Keratinocyte (primary cell): Measurements from ENCODE around the gene C20orf202.

ENCODE experiments used
- EZH2 ChIP-seq: IDR thresholded peaks from one replicate; pipeline ENCODE4 v1.6.1; 2012; ENCODE audit warnings: inconsistent platforms, mild to moderate bottlenecking, low read length, moderate library complexity
- TF ChIP-seq, protein P1 (sequence below), 3 experiments: IDR thresholded peaks in 1 of 3; conservative IDR thresholded peaks in 1 of 3; optimal IDR thresholded peaks in 1 of 3; 2 replicates in 2 of 3; 3 replicates in 1 of 3; pipeline versions ENCODE3 to v1.5.1; 2011; ENCODE audit warnings: low read length in 3 of 3, mild to moderate bottlenecking in 3 of 3, moderate library complexity in 2 of 3, control low read depth in 1 of 3, inconsistent platforms in 1 of 3; ENCODE audit not compliant: insufficient read depth in 2 of 3; ENCODE audit errors: extremely low read depth in 1 of 3

DNA sequence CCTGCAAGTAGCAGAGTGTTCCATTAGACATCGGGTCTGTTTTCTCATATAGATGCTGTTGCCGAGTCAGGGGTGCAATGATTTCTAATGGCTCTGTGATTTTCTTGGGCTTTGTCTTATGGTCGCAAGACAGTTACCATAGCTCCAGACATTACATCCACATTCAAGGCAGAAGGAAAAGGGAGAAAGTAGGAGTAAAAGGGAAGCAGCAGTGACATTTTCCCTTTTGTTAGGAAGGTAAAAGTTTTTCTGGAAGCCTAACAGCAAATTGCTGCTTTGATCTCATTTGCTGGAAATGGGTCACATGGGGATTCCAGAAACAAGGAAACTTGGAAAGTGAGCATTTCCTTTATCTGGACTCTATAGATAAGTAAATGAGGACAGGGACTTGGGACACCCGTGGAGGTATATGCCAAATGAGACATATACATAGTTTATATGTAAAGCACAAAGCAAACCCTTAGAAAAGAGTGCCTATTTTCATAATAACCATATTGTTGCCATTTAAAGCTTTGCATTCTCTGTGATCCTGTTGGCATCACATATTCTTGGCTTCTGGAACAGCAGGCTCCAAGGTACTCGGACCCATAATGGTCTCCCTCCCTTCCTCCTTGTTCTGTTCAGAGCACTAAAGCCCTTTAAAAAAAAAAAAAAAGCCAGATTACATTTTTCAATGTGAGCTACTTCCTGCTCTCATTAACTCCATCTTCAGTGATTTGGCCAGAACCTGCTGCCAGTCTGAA is at the start of gene C20orf202:
- TF ChIP-seq, protein P1, sequence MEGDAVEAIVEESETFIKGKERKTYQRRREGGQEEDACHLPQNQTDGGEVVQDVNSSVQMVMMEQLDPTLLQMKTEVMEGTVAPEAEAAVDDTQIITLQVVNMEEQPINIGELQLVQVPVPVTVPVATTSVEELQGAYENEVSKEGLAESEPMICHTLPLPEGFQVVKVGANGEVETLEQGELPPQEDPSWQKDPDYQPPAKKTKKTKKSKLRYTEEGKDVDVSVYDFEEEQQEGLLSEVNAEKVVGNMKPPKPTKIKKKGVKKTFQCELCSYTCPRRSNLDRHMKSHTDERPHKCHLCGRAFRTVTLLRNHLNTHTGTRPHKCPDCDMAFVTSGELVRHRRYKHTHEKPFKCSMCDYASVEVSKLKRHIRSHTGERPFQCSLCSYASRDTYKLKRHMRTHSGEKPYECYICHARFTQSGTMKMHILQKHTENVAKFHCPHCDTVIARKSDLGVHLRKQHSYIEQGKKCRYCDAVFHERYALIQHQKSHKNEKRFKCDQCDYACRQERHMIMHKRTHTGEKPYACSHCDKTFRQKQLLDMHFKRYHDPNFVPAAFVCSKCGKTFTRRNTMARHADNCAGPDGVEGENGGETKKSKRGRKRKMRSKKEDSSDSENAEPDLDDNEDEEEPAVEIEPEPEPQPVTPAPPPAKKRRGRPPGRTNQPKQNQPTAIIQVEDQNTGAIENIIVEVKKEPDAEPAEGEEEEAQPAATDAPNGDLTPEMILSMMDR (optimal IDR thresholded peaks at IDR 0.05 in 1 of 3, IDR thresholded peaks at IDR 0.05 in 1 of 3, conservative IDR thresholded peaks at IDR 0.05 in 1 of 3; ENCODE audit: extremely low read depth in 1 of 3, insufficient read depth in 2 of 3, low read length in 3 of 3), result no peak
- no peak for TF ChIP-seq EZH2
